ENCODE results near the gene PLA2G2C.
"Not testable (repeated sequence)": the region's sequence is repeated elsewhere in the genome, so short reads cannot be mapped to it uniquely, and the experiment has no call there.

The PLA2G2C gene, protein sequence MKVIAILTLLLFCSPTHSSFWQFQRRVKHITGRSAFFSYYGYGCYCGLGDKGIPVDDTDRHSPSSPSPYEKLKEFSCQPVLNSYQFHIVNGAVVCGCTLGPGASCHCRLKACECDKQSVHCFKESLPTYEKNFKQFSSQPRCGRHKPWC

DNA sequence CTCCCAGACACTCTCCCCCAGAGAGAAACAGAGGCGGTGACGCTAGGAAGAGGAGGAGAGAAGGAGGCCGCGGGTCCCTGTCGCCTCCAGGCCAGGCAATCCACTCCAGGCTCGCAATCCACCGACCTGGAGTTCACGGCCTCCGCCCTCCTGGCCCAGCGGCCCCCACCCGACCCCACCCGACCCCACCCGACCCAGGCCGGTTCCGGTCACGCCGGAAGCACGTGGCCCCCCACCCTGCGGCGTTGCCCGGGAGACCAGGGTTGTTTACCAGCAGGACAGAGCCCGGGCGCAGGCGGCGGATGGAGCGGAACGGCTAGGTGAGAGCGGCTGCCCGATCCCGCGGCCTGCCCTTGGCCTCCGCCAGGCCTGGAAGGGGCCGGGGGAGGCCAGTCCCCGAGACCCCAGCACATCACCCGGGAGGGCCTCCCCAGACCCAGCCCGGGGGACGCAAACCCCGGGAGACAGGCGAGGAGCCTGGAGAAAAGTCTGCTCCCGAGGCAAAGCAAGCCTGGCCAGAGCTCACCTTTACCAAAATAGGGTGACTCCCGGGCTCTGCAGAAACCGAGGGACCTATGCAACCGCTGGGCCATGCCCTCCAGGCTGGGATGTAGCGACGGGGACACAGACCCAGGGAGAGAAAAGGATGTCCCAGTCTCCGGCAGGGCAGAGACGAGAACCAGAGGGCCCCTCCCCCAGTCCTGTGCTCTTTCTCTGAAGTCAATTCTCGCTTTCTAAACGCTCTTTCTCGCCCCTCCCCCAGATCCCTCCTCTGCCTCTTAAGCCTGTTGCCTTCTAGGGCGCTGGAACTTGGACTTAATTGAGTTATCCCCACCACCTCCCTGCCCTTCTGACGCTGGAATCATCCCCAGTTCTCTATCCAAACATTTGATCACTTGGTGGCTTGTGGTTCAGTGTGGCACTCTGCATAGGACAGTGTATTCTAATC, at the start of gene PLA2G2C, which contains the start of gene UBXN10:
PLA2G2C (minus strand) TSS at position 685 of the 949 bp plus-strand sequence. CDS start 9,155 bp downstream, outside the sequence.
UBXN10 (plus strand) TSS at position 263 of the 949 bp plus-strand sequence. CDS start 4,466 bp downstream, outside the sequence.
- H3K9me3 Mint-ChIP-seq, result no peaks in the 10 kb centered on the region
- peaks cover 28% of the 10 kb centered on the region for H3K27me3 Mint-ChIP-seq
- H3K27ac Mint-ChIP-seq, result peak within 1 kb of the TSS; percentile 84 to 96
- peaks cover 58% of the 10 kb centered on the region for H3K4me1 Mint-ChIP-seq
- ATAC-seq, result peak; percentile 76
- H3K4me3 Mint-ChIP-seq, result peak within 1 kb of the TSS; percentile 75 to 77
- peak; percentile 56 to 79 for DNase-seq

DNA sequence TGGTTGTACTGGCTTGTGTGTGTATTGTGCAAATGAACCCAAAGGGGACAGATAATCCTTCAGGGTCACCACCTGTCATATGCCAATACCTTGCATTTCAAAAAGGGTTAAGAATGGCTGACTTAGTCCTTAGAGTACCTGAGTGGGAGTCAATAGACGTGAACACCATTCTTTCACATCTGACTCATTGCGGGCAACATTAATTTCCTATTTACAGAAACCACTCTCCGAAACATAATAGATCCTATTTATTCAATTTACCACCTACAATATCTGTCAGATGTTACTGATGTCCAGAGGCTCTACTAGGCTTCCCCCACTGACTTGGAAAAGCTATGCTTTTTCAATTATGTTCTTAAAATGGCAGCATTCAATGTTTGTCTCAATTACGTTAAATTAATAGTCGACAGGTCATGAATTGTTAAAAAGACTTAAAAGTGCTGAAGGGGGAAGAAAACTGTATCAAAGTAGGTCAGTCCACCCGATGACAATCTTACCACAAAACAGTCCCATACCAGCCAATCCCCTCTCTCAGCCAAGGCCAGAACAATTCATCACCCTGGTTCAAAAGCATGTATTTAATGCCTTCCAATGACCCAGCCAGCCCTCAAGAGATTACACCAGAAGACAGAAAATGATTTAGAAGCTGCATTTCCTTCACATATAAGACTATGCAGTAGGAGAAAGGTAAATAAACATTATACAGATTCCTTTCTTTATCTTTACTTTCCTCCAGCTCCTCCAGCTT, 48.6 kb upstream of the PLA2G2C start:
- peaks cover 67% of the 10 kb centered on the region for H3K27me3 Mint-ChIP-seq
- no peak for DNase-seq
- H3K9me3 Mint-ChIP-seq, result no peaks in the 10 kb centered on the region
- no peaks in the 10 kb centered on the region for H3K4me1 Mint-ChIP-seq
- no peak overlapping the region for H3K27ac Mint-ChIP-seq
- H3K4me3 Mint-ChIP-seq, result no peak overlapping the region
- no peak for ATAC-seq

DNA sequence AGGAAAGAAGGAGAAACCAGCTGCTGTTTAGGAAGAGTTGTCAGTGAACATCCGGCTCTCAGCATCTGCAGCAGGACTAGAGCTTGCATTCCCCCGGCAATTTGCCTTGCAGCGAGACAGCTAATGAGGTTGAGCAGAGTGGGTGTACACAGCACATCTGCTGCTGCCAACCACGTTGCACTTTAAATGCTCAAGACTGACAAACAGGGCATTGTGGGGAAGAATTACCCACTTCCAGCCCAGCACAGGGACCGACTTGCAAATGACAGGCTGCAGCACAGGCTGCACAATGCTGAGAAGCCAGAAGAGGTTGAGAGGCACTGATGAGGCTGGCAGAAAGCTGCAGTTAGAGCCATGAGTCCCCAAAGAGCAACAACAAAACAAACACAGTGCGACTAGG, 47.5 kb upstream of the PLA2G2C start:
- no peak for ATAC-seq
- no peak for DNase-seq
- no peak overlapping the region for H3K27ac Mint-ChIP-seq
- no peaks in the 10 kb centered on the region for H3K9me3 Mint-ChIP-seq
- H3K27me3 Mint-ChIP-seq, result peaks cover 68% of the 10 kb centered on the region
- no peak overlapping the region for H3K4me3 Mint-ChIP-seq
- H3K4me1 Mint-ChIP-seq, result no peaks in the 10 kb centered on the region

GRCh38 chr1:20233394-20233793, 47.1 kb upstream of the PLA2G2C start:
- Mint-ChIP-seq H3K4me1 (no peaks in the 10 kb centered on the region), H3K27me3 (peaks cover 71% of the 10 kb centered on the region), H3K4me3 (no peak overlapping the region), H3K9me3 (no peaks in the 10 kb centered on the region), H3K27ac (no peak overlapping the region)
- no peak for DNase-seq
- ATAC-seq, result peak; percentile 81

GRCh38 chr1:20232564-20232963, 46.2 kb upstream of the PLA2G2C start:
- not testable (repeated sequence) for ATAC-seq, H3K9me3 Mint-ChIP-seq, DNase-seq, H3K4me1 Mint-ChIP-seq, H3K27ac Mint-ChIP-seq, H3K4me3 Mint-ChIP-seq
- H3K27me3 Mint-ChIP-seq, result peaks cover 74% of the 10 kb centered on the region

DNA sequence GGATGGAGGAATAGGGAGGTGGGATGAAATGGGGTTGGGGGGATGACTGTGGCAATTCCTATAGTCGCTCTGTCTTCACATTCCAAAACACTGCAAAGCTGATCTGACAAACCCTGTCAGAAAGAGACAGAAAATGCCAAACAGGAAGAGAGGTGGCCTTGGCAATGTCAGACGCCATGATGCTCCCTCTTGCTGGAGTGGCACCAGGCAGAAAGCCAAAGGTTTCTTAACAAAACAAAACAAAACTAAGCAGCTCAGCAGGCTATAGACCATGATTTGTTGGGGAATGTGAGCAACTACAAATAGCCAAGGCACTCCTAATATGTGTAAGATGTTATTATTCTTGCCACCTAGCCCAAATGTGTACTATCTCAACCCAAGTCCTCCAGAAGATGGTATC, 42.9 kb upstream of the PLA2G2C start:
- Mint-ChIP-seq H3K9me3 (no peaks in the 10 kb centered on the region), H3K27ac (no peak overlapping the region), H3K4me1 (no peaks in the 10 kb centered on the region), H3K4me3 (no peak overlapping the region), H3K27me3 (peaks cover 77% of the 10 kb centered on the region)
- DNase-seq, result no peak
- no peak for ATAC-seq

DNA sequence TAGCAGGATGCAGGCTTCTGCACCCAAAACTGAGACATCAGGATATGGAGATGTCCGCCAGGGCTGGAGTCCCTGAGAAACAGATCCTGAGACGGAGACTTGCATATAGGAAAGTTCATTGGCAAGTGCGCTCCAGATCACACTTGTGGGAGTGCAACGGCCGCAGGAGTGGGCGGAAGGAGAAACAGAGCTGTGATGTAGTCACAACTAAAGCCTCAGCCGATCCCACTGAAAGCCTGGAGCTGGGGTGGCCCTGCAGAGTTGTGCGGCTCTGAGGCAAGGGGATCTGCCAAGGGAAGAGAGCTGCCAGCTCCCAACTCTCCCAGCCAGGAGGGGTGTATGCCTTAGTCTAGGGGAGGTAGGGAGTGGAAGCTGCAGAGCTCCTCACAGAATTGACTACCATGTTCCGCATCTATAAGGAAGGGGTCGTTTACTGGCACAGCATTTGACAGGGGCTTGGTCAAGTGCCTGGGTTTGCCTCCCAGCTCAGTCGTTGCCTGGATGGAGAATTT, 42.1 kb upstream of the PLA2G2C start:
- Mint-ChIP-seq H3K4me1 (no peaks in the 10 kb centered on the region), H3K4me3 (no peak overlapping the region), H3K27ac (no peak overlapping the region), H3K9me3 (no peaks in the 10 kb centered on the region), H3K27me3 (peaks cover 77% of the 10 kb centered on the region)
- no peak for ATAC-seq
- DNase-seq, result no peak

- Mint-ChIP-seq H3K4me3 (no peak overlapping the region), H3K27me3 (peaks cover 77% of the 10 kb centered on the region), H3K9me3 (no peaks in the 10 kb centered on the region), H3K4me1 (no peaks in the 10 kb centered on the region), H3K27ac (no peak overlapping the region)
- no peak for DNase-seq
- no peak for ATAC-seq
Observed at GRCh38 chr1:20227704-20228103, 41.4 kb upstream of the PLA2G2C start.

GRCh38 chr1:20224546-20224945, 38.2 kb upstream of the PLA2G2C start:
- H3K27ac Mint-ChIP-seq, result no peak overlapping the region
- ATAC-seq (no peak), DNase-seq (no peak)
- peaks cover 64% of the 10 kb centered on the region for H3K27me3 Mint-ChIP-seq
- H3K4me3 Mint-ChIP-seq, result no peak overlapping the region
- no peaks in the 10 kb centered on the region for H3K9me3 Mint-ChIP-seq
- H3K4me1 Mint-ChIP-seq, result no peaks in the 10 kb centered on the region

DNA sequence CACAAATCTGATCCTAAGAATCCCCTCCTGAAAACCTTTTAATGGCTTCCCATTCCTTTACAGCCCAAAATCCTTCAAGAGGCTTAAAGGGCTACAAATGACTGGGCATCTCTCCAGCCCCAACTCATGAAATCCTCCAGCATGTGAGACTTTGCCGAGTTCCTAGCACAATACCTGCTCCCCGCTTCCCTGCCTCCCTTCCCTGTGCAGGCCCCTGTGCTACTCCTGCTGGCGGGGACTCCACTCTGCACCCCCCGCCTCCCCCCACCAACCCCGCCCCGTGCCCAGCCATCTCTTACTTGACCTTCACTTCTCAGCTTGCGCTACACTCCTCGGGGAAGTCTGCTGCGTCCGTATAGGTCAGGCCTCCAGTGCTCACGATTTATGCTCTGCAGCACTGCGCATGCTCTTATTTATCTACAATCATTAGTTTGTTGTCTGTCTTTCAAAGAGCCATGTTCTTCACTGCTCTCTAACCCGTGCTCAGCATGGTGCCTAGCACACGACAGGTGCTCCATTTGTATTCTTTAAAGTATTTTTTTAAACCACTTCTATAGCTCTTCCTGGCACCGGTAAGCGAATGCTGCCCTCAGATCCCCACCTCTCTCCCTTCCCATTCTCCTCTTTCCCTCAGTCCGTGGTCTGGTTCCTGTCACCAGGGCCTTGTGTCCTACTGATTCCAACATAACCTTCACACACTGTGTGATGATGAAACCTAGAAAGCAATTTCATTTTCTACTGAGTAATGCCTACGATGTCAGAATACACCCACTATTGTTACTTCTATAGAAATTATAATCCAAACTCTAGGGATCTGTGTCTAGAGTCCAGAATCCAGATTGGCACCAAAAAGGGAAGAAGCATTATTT, 37.5 kb upstream of the PLA2G2C start:
- H3K4me3 Mint-ChIP-seq, result no peak overlapping the region
- H3K9me3 Mint-ChIP-seq, result no peaks in the 10 kb centered on the region
- DNase-seq (no peak), ATAC-seq (no peak)
- H3K27ac Mint-ChIP-seq, result peak overlapping the region; percentile 77 to 83
- peaks cover 64% of the 10 kb centered on the region for H3K27me3 Mint-ChIP-seq
- no peaks in the 10 kb centered on the region for H3K4me1 Mint-ChIP-seq

DNA sequence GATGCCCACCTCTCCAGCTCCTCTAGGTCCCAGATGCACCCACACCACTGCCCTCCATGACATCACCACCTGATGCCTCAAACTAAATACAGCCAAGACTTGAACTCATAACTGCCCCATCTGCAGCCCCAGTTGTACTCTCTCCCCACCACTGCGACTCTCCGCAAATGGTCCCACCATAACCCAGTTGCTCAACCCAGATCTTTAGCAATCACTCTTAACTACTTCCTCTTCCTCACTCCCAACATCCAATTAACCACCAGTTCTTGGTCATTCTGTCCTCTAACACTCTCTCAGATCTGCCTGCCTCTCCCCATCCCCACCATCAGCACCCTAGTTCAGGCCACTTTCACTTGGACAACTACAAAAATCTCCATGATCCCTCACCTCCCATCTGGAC, 36.8 kb upstream of the PLA2G2C start:
- Mint-ChIP-seq H3K4me3 (no peak overlapping the region), H3K9me3 (no peaks in the 10 kb centered on the region), H3K27me3 (peaks cover 64% of the 10 kb centered on the region), H3K27ac (no peak overlapping the region), H3K4me1 (no peaks in the 10 kb centered on the region)
- ATAC-seq (no peak), DNase-seq (no peak)

DNA sequence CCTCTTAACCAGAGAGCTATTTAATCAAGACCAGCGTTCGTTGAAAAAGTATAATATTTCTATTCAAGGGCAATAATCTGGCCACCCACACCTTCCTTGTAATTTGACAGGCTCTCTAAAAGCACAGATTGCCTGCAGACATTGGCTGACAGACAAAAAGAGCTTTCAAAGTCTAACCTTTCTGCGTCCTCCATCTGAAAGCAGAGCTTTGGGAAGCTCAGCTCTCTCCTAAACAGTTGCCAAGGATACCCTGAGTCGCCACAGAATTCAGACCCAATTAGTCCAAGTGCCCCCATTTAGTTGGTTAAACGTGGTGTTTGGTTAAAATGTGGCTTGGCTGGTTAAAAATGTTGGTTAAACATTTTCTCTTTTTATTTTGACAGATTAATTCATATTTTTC, 33.7 kb upstream of the PLA2G2C start:
- ATAC-seq (no peak), DNase-seq (no peak)
- Mint-ChIP-seq H3K27ac (no peak overlapping the region), H3K9me3 (no peaks in the 10 kb centered on the region), H3K4me3 (no peak overlapping the region), H3K4me1 (no peaks in the 10 kb centered on the region), H3K27me3 (peaks cover 59% of the 10 kb centered on the region)

DNA sequence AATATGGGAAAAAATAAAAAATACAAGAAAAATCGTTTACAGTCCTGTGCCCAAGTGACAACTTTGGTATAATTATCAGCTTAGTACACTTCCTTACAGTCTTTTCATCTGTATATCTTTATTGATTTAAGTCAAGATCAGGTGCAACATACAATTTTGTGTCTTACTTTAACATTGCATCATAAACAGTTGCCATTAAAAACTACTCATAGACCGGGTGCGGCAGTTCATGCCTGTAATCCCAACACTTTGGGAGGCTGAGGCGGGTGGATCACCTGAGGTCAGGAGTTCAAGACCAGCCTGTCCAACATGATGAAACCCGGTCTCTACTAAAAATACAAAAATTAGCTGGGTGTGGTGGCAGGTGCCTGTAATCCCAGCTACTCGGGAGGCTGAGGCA, 32.7 kb upstream of the PLA2G2C start:
- peaks cover 57% of the 10 kb centered on the region for H3K27me3 Mint-ChIP-seq
- H3K27ac Mint-ChIP-seq, H3K9me3 Mint-ChIP-seq, H3K4me3 Mint-ChIP-seq, DNase-seq, H3K4me1 Mint-ChIP-seq, ATAC-seq: not testable (repeated sequence)

GRCh38 chr1:20216574-20216973, 30.3 kb upstream of the PLA2G2C start:
- peaks cover 57% of the 10 kb centered on the region for H3K27me3 Mint-ChIP-seq
- ATAC-seq (peak; percentile 93), DNase-seq (peak in 1 of 2 donors; percentile 30)
- H3K9me3 Mint-ChIP-seq, result no peaks in the 10 kb centered on the region
- peaks cover 17% of the 10 kb centered on the region for H3K4me1 Mint-ChIP-seq
- no peak overlapping the region for H3K27ac Mint-ChIP-seq
- H3K4me3 Mint-ChIP-seq, result no peak overlapping the region

- no peaks in the 10 kb centered on the region for H3K9me3 Mint-ChIP-seq
- H3K27me3 Mint-ChIP-seq, result peaks cover 66% of the 10 kb centered on the region
- no peak overlapping the region for H3K4me3 Mint-ChIP-seq
- DNase-seq (no peak), ATAC-seq (no peak)
- H3K4me1 Mint-ChIP-seq, result peaks cover 25% of the 10 kb centered on the region
- no peak overlapping the region for H3K27ac Mint-ChIP-seq
Observed at GRCh38 chr1:20215716-20216115, 29.4 kb upstream of the PLA2G2C start.

Data from stimulated activated naive CD8-positive, alpha-beta T cell treated with anti-CD3 and anti-CD28 coated beads, Interleukin-15, amount 100 ng/mL, for 72 hours (primary cell).